Right atrium auricular region (tissue), 2 donors: Measurements from ENCODE around the gene TMEM86B. TPM values are rescaled to one million over a fixed set of nuclear protein-coding genes. Genes with fewer than 3 reads are reported as not detected.

Experiments
- DNase-seq: peaks from one replicate; pipeline ENCODE4 v3.0.0-alpha.2; 2019; ENCODE audit warnings: low spot score
- H3K27ac ChIP-seq, 2 donors: fragments of 200-600 bp; sonication (generic); 1 replicate in 1 of 2; 2 replicates in 1 of 2; pipeline ENCODE4 v1.5.1; 2016 to 2019
- H3K27me3 ChIP-seq, 2 donors: fragments of 200-600 bp; sonication (generic); one replicate each; pipeline versions ENCODE4 v1.5.1 to v1.6.0; 2017 to 2019
- H3K36me3 ChIP-seq: fragments of 200-600 bp; sonication (generic); one replicate; pipeline ENCODE4 v1.5.1; 2016
- H3K4me1 ChIP-seq, 2 donors: fragments of 200-600 bp; sonication (generic); one replicate each; pipeline versions ENCODE4 v1.5.1 to v1.6.0; 2017 to 2019
- H3K4me3 ChIP-seq, 2 donors: fragments of 200-600 bp; sonication (generic); 1 replicate in 1 of 2; 2 replicates in 1 of 2; pipeline ENCODE4 v1.5.1; 2017 to 2019; ENCODE audit warnings: mild to moderate bottlenecking in 1 of 2, moderate library complexity in 1 of 2
- H3K9me3 ChIP-seq, 2 donors: fragments of 200-600 bp; sonication (generic); one replicate each; pipeline ENCODE4 v1.5.1; 2019
- total RNA-seq, 2 donors: library from RNA; depleted of rRNA; stranded (reverse); fragments of >200 nt; gene quantifications; one replicate each; pipeline ENCODE4 v1.1.0, GENCODE V29; 2016
- TF ChIP-seq, protein P1 (sequence below), 2 donors: fragments of 200-600 bp; sonication (generic); IDR thresholded peaks; one replicate each; pipeline ENCODE4 v1.5.1; 2019; ENCODE audit warnings: antibody characterized with exemption in 2 of 2

Gene TMEM86B
- total RNA-seq, 2 donors from 2014 or later: 1.3 TPM; not detected in 1

DNA sequence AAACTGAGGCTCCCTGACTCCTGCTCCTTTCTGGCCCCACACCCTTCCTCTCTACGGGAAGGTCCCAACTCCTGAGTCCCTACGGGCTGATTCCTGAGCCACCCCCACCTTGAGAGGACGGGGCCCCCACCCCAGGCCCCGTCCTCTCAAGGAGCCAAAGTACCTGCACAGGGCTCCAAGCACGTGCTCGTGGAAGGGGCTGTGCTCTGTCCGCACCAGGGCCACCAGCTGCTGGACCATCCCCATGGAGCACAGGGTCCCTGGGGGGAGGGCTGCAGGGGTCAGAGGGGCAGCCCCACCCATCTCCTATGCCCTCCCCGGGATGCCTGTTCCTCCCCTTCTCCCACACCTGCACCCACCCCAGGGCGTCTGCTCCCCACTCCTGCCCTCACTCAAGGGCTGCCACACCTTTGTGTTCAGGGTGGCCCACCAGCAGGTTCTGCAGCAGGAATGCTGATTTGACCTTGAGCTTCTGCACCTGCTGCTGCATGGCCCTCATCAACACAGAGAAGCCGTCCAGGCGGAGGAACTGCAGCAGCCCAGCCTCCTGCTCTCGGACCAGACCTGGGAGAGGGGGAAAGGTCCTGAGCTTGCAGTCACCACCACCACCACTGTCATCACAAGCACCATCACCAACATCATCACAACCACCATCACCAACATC is 37.3 kb upstream of the TMEM86B start:
- no peak for DNase-seq
- H3K9me3 ChIP-seq: no peaks in the 10 kb centered on the region
- H3K27me3 ChIP-seq: no peaks in the 10 kb centered on the region
- no peak overlapping the region for H3K27ac ChIP-seq
- no peaks in the 10 kb centered on the region for H3K36me3 ChIP-seq
- H3K4me3 ChIP-seq: no peak overlapping the region
- TF ChIP-seq, protein P1, sequence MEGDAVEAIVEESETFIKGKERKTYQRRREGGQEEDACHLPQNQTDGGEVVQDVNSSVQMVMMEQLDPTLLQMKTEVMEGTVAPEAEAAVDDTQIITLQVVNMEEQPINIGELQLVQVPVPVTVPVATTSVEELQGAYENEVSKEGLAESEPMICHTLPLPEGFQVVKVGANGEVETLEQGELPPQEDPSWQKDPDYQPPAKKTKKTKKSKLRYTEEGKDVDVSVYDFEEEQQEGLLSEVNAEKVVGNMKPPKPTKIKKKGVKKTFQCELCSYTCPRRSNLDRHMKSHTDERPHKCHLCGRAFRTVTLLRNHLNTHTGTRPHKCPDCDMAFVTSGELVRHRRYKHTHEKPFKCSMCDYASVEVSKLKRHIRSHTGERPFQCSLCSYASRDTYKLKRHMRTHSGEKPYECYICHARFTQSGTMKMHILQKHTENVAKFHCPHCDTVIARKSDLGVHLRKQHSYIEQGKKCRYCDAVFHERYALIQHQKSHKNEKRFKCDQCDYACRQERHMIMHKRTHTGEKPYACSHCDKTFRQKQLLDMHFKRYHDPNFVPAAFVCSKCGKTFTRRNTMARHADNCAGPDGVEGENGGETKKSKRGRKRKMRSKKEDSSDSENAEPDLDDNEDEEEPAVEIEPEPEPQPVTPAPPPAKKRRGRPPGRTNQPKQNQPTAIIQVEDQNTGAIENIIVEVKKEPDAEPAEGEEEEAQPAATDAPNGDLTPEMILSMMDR (IDR thresholded peaks at IDR 0.05): no peak
- H3K4me1 ChIP-seq: no peaks in the 10 kb centered on the region

DNA sequence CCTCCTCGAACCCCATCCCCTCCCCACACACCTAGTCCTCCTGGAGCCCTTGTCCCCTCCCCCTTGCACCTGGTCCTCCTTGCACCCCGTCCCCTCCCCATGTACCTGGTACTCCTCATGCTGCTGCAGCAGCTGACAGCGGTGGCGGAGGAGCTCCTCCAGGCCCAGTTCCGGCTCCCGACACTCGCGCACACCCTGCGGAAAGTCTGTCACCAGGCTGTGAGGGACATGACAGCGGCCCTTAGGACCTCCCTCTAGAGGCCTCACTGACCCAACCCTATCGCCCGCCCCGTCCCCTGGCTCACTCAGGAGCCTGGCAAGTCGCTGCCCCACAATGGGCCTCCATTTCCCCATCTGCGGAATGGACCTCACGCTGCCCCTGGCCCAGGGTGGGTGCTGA is 36.6 kb upstream of the TMEM86B start:
- Histone ChIP-seq H3K27me3 (no peaks in the 10 kb centered on the region), H3K27ac (no peak overlapping the region), H3K4me3 (no peak overlapping the region), H3K4me1 (no peaks in the 10 kb centered on the region), H3K9me3 (no peaks in the 10 kb centered on the region), H3K36me3 (no peaks in the 10 kb centered on the region)
- TF ChIP-seq, protein P1 (IDR thresholded peaks at IDR 0.05): no peak
- no peak for DNase-seq

DNA sequence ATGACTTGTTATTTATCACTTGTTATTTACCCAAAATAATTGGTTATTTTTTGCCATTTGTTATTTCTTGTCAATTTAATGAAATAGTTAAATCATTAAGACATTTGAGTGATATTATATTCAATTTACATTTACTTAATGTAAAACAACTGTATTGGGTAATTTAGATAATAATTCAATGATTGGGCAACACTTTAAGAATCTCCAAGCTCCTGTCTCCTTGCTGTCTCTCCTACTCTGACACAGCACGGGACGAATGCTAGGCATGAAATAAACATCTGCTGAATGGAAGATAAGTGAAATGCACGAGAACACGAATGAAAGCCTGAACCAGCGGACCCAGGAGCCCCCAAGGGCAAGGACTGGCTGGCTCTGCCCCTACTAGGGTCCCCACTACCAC is 36.0 kb upstream of the TMEM86B start:
- Histone ChIP-seq H3K4me1 (peaks cover 0 to 5% of the 10 kb centered on the region in 2 donors), H3K9me3 (no peaks in the 10 kb centered on the region), H3K27ac (no peak overlapping the region), H3K36me3 (no peaks in the 10 kb centered on the region), H3K4me3 (no peak overlapping the region), H3K27me3 (no peaks in the 10 kb centered on the region)
- no peak for DNase-seq
- TF ChIP-seq, protein P1 (IDR thresholded peaks at IDR 0.05): no peak

DNA sequence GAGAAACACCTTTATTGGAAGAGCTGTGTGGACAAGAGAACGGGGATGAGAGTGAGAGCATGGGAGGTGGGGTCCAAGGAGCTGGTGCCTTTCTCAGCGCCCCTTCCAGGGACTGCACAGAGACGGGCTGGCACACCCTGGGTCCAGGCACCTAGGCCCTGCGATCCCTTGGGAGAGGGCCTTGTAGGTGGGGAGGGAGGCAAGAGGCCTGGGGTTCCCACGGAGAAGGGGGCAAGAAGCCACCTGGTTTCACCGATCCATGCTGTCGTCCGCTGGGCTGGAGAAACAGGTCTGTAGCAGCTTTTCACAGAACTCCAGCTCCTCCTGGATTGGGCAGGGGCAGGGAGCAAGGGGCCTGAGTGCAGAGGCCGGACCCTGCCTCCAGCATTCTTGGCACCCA is 33.8 kb upstream of the TMEM86B start:
- no peak overlapping the region for H3K4me3 ChIP-seq
- no peak overlapping the region for H3K27ac ChIP-seq
- H3K36me3 ChIP-seq: no peaks in the 10 kb centered on the region
- peaks cover 3 to 15% of the 10 kb centered on the region in 2 donors for H3K4me1 ChIP-seq
- H3K9me3 ChIP-seq: no peaks in the 10 kb centered on the region
- H3K27me3 ChIP-seq: no peaks in the 10 kb centered on the region
- DNase-seq: no peak
- TF ChIP-seq, protein P1 (IDR thresholded peaks at IDR 0.05): no peak

DNA sequence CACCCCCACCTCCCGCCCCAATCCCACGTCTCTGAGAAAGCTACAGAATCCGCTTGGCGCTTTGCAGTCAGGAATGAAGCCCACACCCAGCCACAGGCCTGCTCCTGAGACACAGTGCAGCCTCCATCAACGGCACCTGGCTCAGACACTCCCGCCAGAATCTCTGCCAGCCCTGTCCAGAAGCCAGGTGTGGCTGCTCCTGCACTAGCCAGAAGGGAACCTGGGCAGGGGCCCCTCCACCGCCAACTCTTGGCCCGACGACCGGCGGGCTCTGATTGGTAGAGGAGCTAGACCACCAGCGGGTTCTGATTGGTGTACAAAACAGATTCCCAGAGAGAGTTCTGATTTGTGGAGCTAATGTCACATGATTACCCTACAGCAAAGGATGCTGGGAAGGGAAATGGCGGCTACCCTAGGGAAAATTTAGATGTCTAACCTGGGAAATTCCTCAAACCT is 33.1 kb upstream of the TMEM86B start:
- no peak for DNase-seq
- H3K27me3 ChIP-seq: no peaks in the 10 kb centered on the region
- H3K36me3 ChIP-seq: no peaks in the 10 kb centered on the region
- peaks cover 3 to 22% of the 10 kb centered on the region in 2 donors for H3K4me1 ChIP-seq
- TF ChIP-seq, protein P1 (IDR thresholded peaks at IDR 0.05): no peak
- no peak overlapping the region for H3K4me3 ChIP-seq
- H3K9me3 ChIP-seq: no peaks in the 10 kb centered on the region
- H3K27ac ChIP-seq: no peak overlapping the region
